ENCODE results near the gene MLXIP.

The MLXIP gene, protein sequence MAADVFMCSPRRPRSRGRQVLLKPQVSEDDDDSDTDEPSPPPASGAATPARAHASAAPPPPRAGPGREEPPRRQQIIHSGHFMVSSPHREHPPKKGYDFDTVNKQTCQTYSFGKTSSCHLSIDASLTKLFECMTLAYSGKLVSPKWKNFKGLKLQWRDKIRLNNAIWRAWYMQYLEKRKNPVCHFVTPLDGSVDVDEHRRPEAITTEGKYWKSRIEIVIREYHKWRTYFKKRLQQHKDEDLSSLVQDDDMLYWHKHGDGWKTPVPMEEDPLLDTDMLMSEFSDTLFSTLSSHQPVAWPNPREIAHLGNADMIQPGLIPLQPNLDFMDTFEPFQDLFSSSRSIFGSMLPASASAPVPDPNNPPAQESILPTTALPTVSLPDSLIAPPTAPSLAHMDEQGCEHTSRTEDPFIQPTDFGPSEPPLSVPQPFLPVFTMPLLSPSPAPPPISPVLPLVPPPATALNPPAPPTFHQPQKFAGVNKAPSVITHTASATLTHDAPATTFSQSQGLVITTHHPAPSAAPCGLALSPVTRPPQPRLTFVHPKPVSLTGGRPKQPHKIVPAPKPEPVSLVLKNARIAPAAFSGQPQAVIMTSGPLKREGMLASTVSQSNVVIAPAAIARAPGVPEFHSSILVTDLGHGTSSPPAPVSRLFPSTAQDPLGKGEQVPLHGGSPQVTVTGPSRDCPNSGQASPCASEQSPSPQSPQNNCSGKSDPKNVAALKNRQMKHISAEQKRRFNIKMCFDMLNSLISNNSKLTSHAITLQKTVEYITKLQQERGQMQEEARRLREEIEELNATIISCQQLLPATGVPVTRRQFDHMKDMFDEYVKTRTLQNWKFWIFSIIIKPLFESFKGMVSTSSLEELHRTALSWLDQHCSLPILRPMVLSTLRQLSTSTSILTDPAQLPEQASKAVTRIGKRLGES

DNA sequence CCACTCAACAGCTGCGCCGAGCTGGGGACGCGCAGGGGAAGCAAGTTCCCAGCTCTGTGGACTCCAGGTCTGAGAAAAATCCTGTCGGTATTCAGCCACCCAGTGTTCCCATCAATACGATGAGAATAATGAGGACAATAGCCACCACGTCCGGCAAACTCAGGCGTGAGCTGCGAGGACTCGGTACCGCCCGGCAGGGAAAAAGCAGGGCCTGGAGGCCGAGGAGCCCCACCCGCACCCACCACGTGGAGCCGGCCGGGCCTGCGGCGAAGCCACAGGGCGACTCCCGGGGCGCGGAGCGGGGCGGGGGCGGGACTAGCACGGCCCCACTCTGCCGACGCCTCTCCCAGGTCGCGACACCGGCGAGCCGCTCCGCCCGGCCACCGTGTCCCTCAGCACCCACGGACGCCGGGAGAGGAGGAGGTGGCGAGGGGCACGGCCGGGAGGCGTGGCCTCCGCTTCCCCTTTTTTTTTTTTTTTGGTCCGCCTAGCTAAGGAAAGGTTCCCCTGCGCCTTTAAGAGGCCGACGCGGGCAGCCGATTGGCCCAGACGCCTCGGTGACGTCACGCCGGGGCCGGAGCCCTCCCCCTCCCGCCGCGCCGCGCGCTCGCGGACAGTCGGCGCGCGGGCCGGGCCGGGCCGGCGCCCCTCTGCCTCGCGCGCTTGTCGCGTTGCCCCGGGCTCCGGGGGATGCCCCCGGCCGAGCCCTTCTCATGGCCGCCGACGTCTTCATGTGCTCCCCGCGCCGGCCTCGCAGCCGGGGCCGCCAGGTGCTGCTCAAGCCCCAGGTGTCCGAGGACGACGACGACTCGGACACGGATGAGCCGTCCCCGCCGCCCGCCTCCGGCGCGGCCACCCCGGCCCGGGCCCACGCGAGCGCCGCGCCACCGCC is at the start of gene MLXIP:
Gene MLXIP (plus strand): TSS at position 616 of the 892 bp plus-strand sequence. CDS start 98 bp downstream, at position 714.
- H3K4me3 ChIP-seq = peak within 1 kb of the TSS; percentile 70 to 90
- no peaks in the 10 kb centered on the region for H3K9me3 ChIP-seq
- TF ChIP-seq, protein P1, sequence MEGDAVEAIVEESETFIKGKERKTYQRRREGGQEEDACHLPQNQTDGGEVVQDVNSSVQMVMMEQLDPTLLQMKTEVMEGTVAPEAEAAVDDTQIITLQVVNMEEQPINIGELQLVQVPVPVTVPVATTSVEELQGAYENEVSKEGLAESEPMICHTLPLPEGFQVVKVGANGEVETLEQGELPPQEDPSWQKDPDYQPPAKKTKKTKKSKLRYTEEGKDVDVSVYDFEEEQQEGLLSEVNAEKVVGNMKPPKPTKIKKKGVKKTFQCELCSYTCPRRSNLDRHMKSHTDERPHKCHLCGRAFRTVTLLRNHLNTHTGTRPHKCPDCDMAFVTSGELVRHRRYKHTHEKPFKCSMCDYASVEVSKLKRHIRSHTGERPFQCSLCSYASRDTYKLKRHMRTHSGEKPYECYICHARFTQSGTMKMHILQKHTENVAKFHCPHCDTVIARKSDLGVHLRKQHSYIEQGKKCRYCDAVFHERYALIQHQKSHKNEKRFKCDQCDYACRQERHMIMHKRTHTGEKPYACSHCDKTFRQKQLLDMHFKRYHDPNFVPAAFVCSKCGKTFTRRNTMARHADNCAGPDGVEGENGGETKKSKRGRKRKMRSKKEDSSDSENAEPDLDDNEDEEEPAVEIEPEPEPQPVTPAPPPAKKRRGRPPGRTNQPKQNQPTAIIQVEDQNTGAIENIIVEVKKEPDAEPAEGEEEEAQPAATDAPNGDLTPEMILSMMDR (IDR thresholded peaks at IDR 0.05) = no peak
- H3K27ac ChIP-seq = peak within 1 kb of the TSS; percentile 74 to 77
- peaks cover 0 to 43% (median 27%) of the 10 kb centered on the region in 4 donors for H3K4me1 ChIP-seq
- DNase-seq = peak; percentile 90 to 96
- H3K36me3 ChIP-seq = peaks cover 0 to 1% (median 0%) of the 10 kb centered on the region in 3 donors
- intact Hi-C loops (cut with DNase I; ENCODE audit: low total_unique reads) = no loop called here
- no peaks in the 10 kb centered on the region for H3K27me3 ChIP-seq

DNA sequence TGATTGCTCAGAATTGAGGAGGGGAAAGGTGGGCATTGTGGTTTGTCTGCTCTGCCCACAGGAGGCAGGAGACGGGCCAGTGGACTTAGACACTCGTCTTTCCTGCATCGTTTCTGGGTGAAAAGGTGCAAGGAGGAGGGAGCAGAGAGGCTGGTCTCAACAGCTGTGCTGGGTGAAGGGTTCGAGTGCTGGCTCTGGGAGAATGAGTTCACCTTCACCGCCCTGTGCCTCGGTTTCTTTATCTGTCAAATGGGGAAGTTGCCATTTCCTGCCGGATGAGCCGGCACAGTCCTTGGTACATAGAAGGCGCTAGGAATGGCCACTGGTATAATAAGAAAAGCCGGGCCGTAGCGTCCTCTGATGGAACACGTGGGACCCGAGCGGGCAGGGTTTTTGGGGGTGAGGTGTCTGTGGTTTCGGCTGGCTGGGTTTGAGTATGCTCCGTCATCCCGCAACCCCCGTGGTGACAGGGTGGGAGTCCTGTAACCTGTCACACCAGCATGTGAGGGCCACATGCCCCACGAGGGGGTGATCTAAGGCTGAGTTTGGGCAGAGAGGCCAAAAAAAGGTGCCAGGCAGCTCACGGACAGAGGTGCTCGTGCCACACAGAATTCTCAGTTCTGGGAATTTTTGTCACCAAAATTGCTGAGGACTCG is 49.5 kb upstream of the MLXIP start:
- H3K4me1 ChIP-seq = peaks cover 0 to 66% (median 25%) of the 10 kb centered on the region in 4 donors
- no peaks in the 10 kb centered on the region for H3K36me3 ChIP-seq
- intact Hi-C loops (cut with DNase I; ENCODE audit: low total_unique reads) = no loop called here
- no peaks in the 10 kb centered on the region for H3K9me3 ChIP-seq
- H3K4me3 ChIP-seq = no peak overlapping the region
- no peaks in the 10 kb centered on the region for H3K27me3 ChIP-seq
- TF ChIP-seq, protein P1 (IDR thresholded peaks at IDR 0.05) = no peak
- no peak for DNase-seq
- no peak overlapping the region for H3K27ac ChIP-seq

DNA sequence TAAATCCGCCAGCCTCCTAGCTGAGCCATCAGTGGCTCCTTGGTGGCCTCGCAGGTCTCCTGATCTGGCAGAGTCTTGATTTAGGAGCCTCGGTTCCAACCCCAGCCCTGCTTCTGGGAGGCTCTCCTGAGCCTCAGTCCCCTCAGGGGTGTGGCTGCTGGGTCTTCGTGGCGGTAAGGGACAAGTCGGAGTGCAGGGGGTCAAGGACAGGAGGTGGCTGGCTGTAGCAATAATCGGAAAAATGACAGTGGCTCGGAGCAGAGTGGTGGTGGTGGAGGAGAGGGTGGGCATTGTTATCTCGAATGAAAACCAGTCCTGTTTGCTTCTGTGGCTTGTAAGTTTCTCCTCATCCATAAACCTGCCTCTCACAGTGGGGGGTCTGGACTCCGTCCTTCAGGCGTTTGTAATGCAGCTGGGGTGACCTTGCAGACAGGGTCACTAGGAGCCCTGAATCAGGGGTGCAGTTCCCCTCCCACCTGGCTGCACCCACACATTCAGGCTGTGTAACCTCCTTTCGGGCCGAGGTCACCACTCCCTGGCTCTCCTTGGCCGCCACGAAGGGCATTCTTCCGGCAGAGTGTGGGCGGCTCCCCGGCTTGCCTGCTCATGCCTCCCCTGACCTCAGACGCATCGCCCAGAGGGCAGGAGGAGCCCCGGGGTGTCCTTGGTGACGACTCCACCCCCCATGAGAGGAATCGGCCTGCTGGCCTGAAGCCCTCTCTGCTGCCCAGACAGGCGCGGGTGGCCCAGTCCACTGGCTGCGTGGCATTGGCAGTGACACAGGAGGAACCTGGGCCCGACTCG is 48.7 kb upstream of the MLXIP start:
- TF ChIP-seq, protein P1 (IDR thresholded peaks at IDR 0.05) = no peak
- peaks cover 0 to 64% (median 23%) of the 10 kb centered on the region in 4 donors for H3K4me1 ChIP-seq
- no peak overlapping the region for H3K4me3 ChIP-seq
- intact Hi-C loops (cut with DNase I; ENCODE audit: low total_unique reads) = no loop called here
- H3K36me3 ChIP-seq = no peaks in the 10 kb centered on the region
- H3K27ac ChIP-seq = no peak overlapping the region
- no peaks in the 10 kb centered on the region for H3K27me3 ChIP-seq
- no peak for DNase-seq
- no peaks in the 10 kb centered on the region for H3K9me3 ChIP-seq

DNA sequence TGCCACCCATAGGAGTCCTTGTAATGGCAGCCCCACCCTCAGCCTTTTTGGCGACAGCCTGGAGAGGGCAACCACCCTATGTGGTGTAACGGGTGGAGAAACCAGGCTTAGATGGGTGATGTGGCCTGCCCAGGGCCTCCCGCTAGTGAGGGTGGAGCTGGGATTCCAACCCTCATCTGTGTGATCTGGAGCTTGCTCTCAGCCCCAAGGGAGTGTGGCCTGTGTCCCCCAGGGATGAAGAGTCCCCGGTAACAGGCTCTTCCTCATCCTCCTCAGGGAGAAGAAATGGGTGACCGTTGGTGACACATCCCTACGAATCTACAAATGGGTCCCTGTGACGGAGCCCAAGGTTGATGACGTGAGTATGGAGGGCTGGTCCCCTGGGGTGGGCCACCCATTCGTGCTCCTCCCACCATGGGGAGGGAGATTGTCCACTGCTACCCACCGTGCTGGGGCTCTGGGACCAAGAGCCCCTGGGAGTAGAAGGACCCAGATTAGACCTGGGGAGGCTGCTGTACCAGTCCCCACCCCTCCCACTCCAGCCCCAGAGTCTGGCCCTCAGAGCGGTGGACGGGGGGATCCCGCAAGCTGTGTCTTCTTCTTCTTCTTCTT is 48.0 kb upstream of the MLXIP start:
- intact Hi-C loops (cut with DNase I; ENCODE audit: low total_unique reads) = no loop called here
- no peak for DNase-seq
- H3K4me1 ChIP-seq = peaks cover 0 to 66% (median 27%) of the 10 kb centered on the region in 4 donors
- no peaks in the 10 kb centered on the region for H3K9me3 ChIP-seq
- H3K27ac ChIP-seq = no peak overlapping the region
- peaks cover 0 to 4% (median 3%) of the 10 kb centered on the region in 3 donors for H3K36me3 ChIP-seq
- no peak overlapping the region for H3K4me3 ChIP-seq
- H3K27me3 ChIP-seq = no peaks in the 10 kb centered on the region
- TF ChIP-seq, protein P1 (IDR thresholded peaks at IDR 0.05) = no peak
